Cardiac muscle cell (in vitro differentiated cells and primary cell): ENCODE measurements around the gene CPA4. TPM values are rescaled to one million over a fixed set of nuclear protein-coding genes. Genes with fewer than 3 reads are reported as not detected.

Experiments
- DNase-seq, 2 donors: peaks; one replicate each; pipeline versions ENCODE4 v3.0.0 to v3.0.0-alpha.2; 2010 to 2017; ENCODE audit warnings: low read depth in 1 of 2, low spot score in 1 of 2
- H3K27ac ChIP-seq: fragments of 200-600 bp; sonication (generic); 2 replicates; pipeline ENCODE4 v1.5.1; 2016
- H3K27me3 ChIP-seq: fragments of 200-600 bp; sonication (generic); 2 replicates; pipeline ENCODE4 v1.6.0; 2016; ENCODE audit warnings: control low read depth
- H3K36me3 ChIP-seq: fragments of 200-600 bp; sonication (generic); 2 replicates; pipeline ENCODE4 v1.5.1; 2016; ENCODE audit warnings: control low read depth
- H3K4me1 ChIP-seq: fragments of 200-600 bp; sonication (generic); 2 replicates; pipeline ENCODE4 v1.8.1; 2017; ENCODE audit warnings: low read depth, mild to moderate bottlenecking, mixed run types
- H3K4me3 ChIP-seq: fragments of 200-600 bp; sonication (generic); 2 replicates; pipeline ENCODE4 v1.5.1; 2016; ENCODE audit warnings: mild to moderate bottlenecking
- H3K9me3 ChIP-seq: fragments of 200-600 bp; sonication (generic); 2 replicates; pipeline ENCODE4 v1.5.1; 2017; ENCODE audit warnings: low read depth, mild to moderate bottlenecking, control low read depth
- polyA plus RNA-seq: library from polyadenylated mRNA; unstranded; fragments of >200 nt; fragmentation: Nextera tagmentation; extraction: Ambion mirVana; gene quantifications from 2 replicates; pipeline ENCODE4 v1.2.1, GENCODE V29; 2016
- total RNA-seq: library from RNA; depleted of rRNA; stranded (reverse); fragments of >200 nt; gene quantifications from 2 replicates; pipeline ENCODE4 v1.2.3, GENCODE V29; 2016
- TF ChIP-seq, protein P1 (sequence below): IDR thresholded peaks from 2 replicates; pipeline ENCODE4 v1.5.1; 2012; ENCODE audit warnings: low read depth, mild to moderate bottlenecking, low read length

The CPA4 gene
- total and polyA plus RNA-seq, 2 experiments from 2014 or later = 0.24 TPM; not detected in 1

DNA sequence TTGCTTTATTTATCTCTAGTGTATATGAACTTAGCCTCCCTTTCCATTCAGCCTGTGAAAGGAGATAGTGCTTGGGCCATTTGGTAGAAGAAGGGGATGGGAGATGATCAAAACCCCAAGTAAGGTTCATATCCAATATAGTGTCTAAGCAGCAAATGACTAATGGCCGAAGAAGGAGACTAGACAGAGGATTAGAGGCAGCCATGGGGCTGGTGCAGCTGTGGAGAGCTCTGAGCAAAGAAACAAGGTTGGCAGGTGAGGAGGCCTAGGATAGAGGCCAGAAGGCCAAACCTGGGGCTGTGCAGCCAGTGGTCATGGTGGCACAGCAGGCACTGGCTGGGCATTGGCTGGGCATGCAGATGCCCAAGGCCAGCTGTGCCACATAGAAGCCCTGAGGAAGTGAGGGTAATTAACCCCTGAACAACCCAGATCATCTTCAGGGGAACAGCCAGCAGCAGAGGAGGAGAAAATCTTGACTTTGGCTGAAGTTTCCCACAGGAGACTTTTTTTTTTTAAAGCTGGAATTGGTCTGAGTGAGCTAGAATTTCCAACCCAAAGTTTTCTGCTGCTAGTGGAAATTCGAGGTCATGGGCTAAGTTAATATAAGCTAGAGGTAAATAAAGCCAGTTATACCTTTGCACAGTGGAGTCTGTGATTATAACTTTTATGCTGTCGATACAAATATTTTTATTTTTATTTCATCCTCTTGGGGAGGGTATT is 77.0 kb downstream of the CPA4 start:
- H3K4me3 ChIP-seq = no peak overlapping the region
- H3K4me1 ChIP-seq = peaks cover 36% of the 10 kb centered on the region
- no peak for DNase-seq
- no peaks in the 10 kb centered on the region for H3K36me3 ChIP-seq
- TF ChIP-seq, protein P1, sequence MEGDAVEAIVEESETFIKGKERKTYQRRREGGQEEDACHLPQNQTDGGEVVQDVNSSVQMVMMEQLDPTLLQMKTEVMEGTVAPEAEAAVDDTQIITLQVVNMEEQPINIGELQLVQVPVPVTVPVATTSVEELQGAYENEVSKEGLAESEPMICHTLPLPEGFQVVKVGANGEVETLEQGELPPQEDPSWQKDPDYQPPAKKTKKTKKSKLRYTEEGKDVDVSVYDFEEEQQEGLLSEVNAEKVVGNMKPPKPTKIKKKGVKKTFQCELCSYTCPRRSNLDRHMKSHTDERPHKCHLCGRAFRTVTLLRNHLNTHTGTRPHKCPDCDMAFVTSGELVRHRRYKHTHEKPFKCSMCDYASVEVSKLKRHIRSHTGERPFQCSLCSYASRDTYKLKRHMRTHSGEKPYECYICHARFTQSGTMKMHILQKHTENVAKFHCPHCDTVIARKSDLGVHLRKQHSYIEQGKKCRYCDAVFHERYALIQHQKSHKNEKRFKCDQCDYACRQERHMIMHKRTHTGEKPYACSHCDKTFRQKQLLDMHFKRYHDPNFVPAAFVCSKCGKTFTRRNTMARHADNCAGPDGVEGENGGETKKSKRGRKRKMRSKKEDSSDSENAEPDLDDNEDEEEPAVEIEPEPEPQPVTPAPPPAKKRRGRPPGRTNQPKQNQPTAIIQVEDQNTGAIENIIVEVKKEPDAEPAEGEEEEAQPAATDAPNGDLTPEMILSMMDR = no peak
- H3K27me3 ChIP-seq = no peaks in the 10 kb centered on the region
- H3K27ac ChIP-seq = peak overlapping the region; percentile 72
- H3K9me3 ChIP-seq = no peaks in the 10 kb centered on the region

DNA sequence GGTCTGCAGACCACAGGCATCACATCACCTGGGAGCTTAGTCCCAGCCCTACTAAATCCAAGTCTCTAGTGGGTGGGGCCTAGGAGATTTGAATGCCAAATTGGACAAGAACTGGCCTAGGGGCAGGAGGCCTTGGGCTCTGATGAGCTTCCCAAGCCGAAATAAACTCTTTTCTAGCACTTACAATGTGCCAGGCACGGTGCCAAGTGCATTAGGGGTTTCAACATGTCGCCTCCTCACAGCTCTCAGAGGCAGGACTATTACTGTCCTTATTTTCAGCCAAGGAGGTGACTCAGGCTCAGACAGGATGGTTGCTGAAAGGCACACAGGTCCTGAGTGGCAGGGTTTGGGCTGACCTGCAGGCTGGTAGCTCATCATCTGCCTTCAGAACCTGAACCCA is 78.1 kb downstream of the CPA4 start:
- Histone ChIP-seq H3K27ac (no peak overlapping the region), H3K36me3 (no peaks in the 10 kb centered on the region), H3K9me3 (no peaks in the 10 kb centered on the region), H3K4me3 (no peak overlapping the region), H3K4me1 (peaks cover 31% of the 10 kb centered on the region), H3K27me3 (no peaks in the 10 kb centered on the region)
- DNase-seq = peak in 1 of 2 donors; percentile 74
- TF ChIP-seq, protein P1 = no peak

DNA sequence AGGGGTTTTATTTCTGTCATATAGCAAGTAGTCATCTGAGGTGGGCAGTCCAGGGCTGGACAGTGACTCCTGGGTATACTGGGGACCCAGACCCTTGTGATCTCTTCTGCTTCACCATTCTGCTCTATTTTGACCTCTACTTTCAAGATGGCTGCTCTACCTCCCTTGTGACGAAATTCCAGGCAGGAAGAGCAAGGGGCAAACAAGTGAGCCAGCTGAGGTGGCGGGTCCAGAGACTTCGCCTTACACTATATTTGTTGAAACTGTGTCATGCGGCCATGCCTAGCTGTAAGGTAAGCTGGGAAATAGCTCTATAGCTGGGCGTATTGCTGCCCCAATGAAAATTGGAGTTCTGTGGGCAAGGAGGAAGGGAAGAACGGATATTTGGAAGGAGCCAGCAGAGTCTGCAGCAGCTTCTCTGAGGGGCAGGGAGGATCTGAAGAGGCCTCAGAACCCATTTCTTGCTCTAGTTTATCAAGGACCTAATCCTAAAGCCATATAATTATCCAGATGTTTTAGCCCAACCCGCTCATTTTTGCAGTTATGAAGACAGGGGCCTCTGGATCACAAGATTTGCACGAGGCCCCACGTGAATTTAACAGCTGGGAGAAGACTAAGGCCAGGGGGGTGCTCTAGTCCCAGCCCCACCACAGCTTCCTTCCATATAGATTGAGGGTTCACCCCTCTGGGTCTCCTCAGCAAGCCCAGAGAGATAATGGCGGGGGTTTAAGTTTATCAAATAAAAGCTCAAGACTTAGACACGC is 79.6 kb downstream of the CPA4 start:
- peaks cover 31% of the 10 kb centered on the region for H3K4me1 ChIP-seq
- H3K4me3 ChIP-seq = no peak overlapping the region

More for the DNA sequence above, 79.6 kb downstream of the CPA4 start:
- no peaks in the 10 kb centered on the region for H3K9me3 ChIP-seq
- DNase-seq = no peak
- H3K36me3 ChIP-seq = no peaks in the 10 kb centered on the region
- H3K27ac ChIP-seq = peak overlapping the region; percentile 99
- TF ChIP-seq, protein P1 = no peak
- H3K27me3 ChIP-seq = no peaks in the 10 kb centered on the region

Other genes with a start within 250 kb of the CPA4 start
- 16.4 and 18.6 TPM in 2 replicates for gene ZC3HC1, start 241.8 kb upstream of the CPA4 start, total RNA-seq
- 30.5 and 33.4 TPM in 2 replicates for gene ZC3HC1, start 241.8 kb upstream of the CPA4 start, polyA plus RNA-seq
- 10.4 and 14.4 TPM in 2 replicates for gene KLHDC10, start 222.6 kb upstream of the CPA4 start, total RNA-seq
- gene KLHDC10, start 222.6 kb upstream of the CPA4 start, polyA plus RNA-seq = 6.2 and 7.9 TPM in 2 replicates
- gene TMEM209, start 87.8 kb upstream of the CPA4 start, total RNA-seq = 8.5 and 14.2 TPM in 2 replicates
- 14.0 and 18.2 TPM in 2 replicates for gene TMEM209, start 87.8 kb upstream of the CPA4 start, polyA plus RNA-seq
- not detected in 2 replicates for gene SSMEM1, start 85.3 kb upstream of the CPA4 start, total RNA-seq
- not detected in 2 replicates for gene SSMEM1, start 85.3 kb upstream of the CPA4 start, polyA plus RNA-seq
- 0.71 and 1.9 TPM in 2 replicates for gene CPA2, start 26.3 kb upstream of the CPA4 start, total RNA-seq
- 0.39 TPM in 1 of 2 replicates, not detected in the other for gene CPA2, start 26.3 kb upstream of the CPA4 start, polyA plus RNA-seq
- gene CPA5, start 51.7 kb downstream of the CPA4 start, total RNA-seq = not detected in 2 replicates
- gene CPA5, start 51.7 kb downstream of the CPA4 start, polyA plus RNA-seq = 0.98 TPM in 1 of 2 replicates, not detected in the other
- gene CPA1, start 87.3 kb downstream of the CPA4 start, total RNA-seq = 3.3 and 4.3 TPM in 2 replicates
- gene CPA1, start 87.3 kb downstream of the CPA4 start, polyA plus RNA-seq = 3.5 and 6.2 TPM in 2 replicates
- gene CEP41, start 147.9 kb downstream of the CPA4 start, total RNA-seq = 8.0 and 10.7 TPM in 2 replicates
- gene CEP41, start 147.9 kb downstream of the CPA4 start, polyA plus RNA-seq = 27.4 and 48.8 TPM in 2 replicates
- gene MEST, start 198.9 kb downstream of the CPA4 start, total RNA-seq = 56.2 and 57.2 TPM in 2 replicates
- gene MEST, start 198.9 kb downstream of the CPA4 start, polyA plus RNA-seq = 91.6 and 98.3 TPM in 2 replicates